ENCODE measurements around the gene CEP63. TPM values are rescaled to one million over a fixed set of nuclear protein-coding genes. Genes with fewer than 3 reads are reported as not detected.

Gene CEP63
- total and polyA plus RNA-seq, 2 of the 8 experiments (the other 6 are each of a cell fraction or from before 2014, with no cell fraction given): 5.3 to 18.2 TPM

GRCh38 chr3:134601539-134602439, 115.9 kb downstream of the CEP63 start (continued):
- TF ChIP-seq SIX5 (IDR thresholded peaks at IDR 0.05; ENCODE audit: low read depth, low read length) (no peak), CTBP2 (IDR thresholded peaks at IDR 0.05; ENCODE audit: borderline replicate concordance, insufficient read depth, insufficient read length, low read length) (no peak), SUZ12 (IDR thresholded peaks at IDR 0.05; ENCODE audit: low read length) (no peak), EGR1 (IDR thresholded peaks at IDR 0.05; ENCODE audit: borderline replicate concordance, low read depth, low read length) (no peak), RFX5 (IDR thresholded peaks at IDR 0.05; ENCODE audit: borderline replicate concordance, low read depth, low read length) (peak; percentile 80), BACH1 (IDR thresholded peaks at IDR 0.05; ENCODE audit: low read length) (no peak), ASH2L (IDR thresholded peaks at IDR 0.05; ENCODE audit: low read length) (no peak), E2F6 (IDR thresholded peaks at IDR 0.05) (0 out of 2 replicates have a peak, but pooled peaks have one; percentile 29), SRF (IDR thresholded peaks at IDR 0.05; ENCODE audit: low read depth, low read length) (no peak), JUN (IDR thresholded peaks at IDR 0.05; ENCODE audit: low read depth, low read length) (no peak), POLR2A (IDR thresholded peaks at IDR 0.05; ENCODE audit: control extremely low read depth in 1 of 2, low read depth in 2 of 2, low read length in 2 of 2) (no peak), SIRT6 (IDR thresholded peaks at IDR 0.05; ENCODE audit: low read length) (no peak), RNF2 (IDR thresholded peaks at IDR 0.05; ENCODE audit: borderline replicate concordance, low read depth, low read length, missing control alignments, poor library complexity, severe bottlenecking) (no peak), CBX8 (IDR thresholded peaks at IDR 0.05; ENCODE audit: borderline replicate concordance, low read depth, low read length) (no peak), USF2 (IDR thresholded peaks at IDR 0.05; ENCODE audit: low read length) (no peak), NANOG (IDR thresholded peaks at IDR 0.05; ENCODE audit: insufficient read depth, low read depth, low read length, poor library complexity, severe bottlenecking) (no peak)

Measured in H1 (cell line).